LHCN-M2 (cell line): Measurements from ENCODE around the gene PRKCE. TPM values are rescaled to one million over a fixed set of nuclear protein-coding genes. Genes with fewer than 3 reads are reported as not detected.
A peak's percentile ranks its signal among the peaks of the same experiment; 100 is the strongest.

Experiments used
- DNase-seq: peaks from one replicate; pipeline ENCODE4 v3.0.0-alpha.2; 2012; ENCODE audit warnings: low read depth
- total RNA-seq: library from RNA; depleted of rRNA; stranded (reverse); fragments of >200 nt; gene quantifications from 2 replicates; pipeline ENCODE4 v1.2.3, GENCODE V29; 2014

PRKCE gene
- total RNA-seq, 1 experiment from 2014 or later = 6.0 TPM

- DNase-seq = no peak
Observed at GRCh38 chr2:46071074-46071473, 419.6 kb downstream of the PRKCE start.

GRCh38 chr2:46072101-46072820 is 420.8 kb downstream of the PRKCE start:
- DNase-seq = no peak

GRCh38 chr2:46073540-46074046 is 422.1 kb downstream of the PRKCE start:
- DNase-seq = peak; percentile 96

- DNase-seq = no peak
Observed at GRCh38 chr2:46074501-46074900, 423.0 kb downstream of the PRKCE start.

GRCh38 chr2:46075848-46076247 is 424.4 kb downstream of the PRKCE start:
- no peak for DNase-seq

GRCh38 chr2:46076251-46076650 is 424.8 kb downstream of the PRKCE start:
- DNase-seq = no peak

GRCh38 chr2:46076875-46077274 is 425.4 kb downstream of the PRKCE start:
- DNase-seq = no peak

GRCh38 chr2:46077522-46078107 is 426.1 kb downstream of the PRKCE start:
- DNase-seq = no peak

- DNase-seq = no peak
Observed at GRCh38 chr2:46079985-46080560, 428.6 kb downstream of the PRKCE start.

GRCh38 chr2:46082531-46083485 is 431.3 kb downstream of the PRKCE start:
- DNase-seq = peak; percentile 79

- no peak for DNase-seq
Observed at GRCh38 chr2:46086578-46087070, 435.1 kb downstream of the PRKCE start.

GRCh38 chr2:46087492-46087891 is 436.0 kb downstream of the PRKCE start:
- DNase-seq = no peak

- no peak for DNase-seq
Observed at GRCh38 chr2:46091004-46091403, 439.5 kb downstream of the PRKCE start.

GRCh38 chr2:46091961-46092667 is 440.6 kb downstream of the PRKCE start:
- DNase-seq = no peak

- DNase-seq = no peak
Observed at GRCh38 chr2:46094689-46095088, 443.2 kb downstream of the PRKCE start.

- DNase-seq = no peak
Observed at GRCh38 chr2:46095830-46096229, 444.4 kb downstream of the PRKCE start.

- DNase-seq = no peak
Observed at GRCh38 chr2:46096260-46096659, 444.8 kb downstream of the PRKCE start.

- peak; percentile 90 for DNase-seq
Observed at GRCh38 chr2:46097714-46098480, 446.4 kb downstream of the PRKCE start.

GRCh38 chr2:46098621-46099062 is 447.2 kb downstream of the PRKCE start:
- peak; percentile 68 for DNase-seq
